ENCODE measurements around the gene MUC21.
"Not testable (repeated sequence)": the region's sequence is repeated elsewhere in the genome, so short reads cannot be mapped to it uniquely, and the experiment has no call there.

MUC21 gene

GRCh38 chr6:31010393-31011060 is 27.0 kb downstream of the MUC21 start, which contains the start of gene MUC22:
MUC22 (plus strand) TSS chr6:31010474; CDS start chr6:31010707, 233 bp downstream.
- DNase-seq, result no peak

- no peak for DNase-seq
Observed at GRCh38 chr6:31011153-31011552, 27.6 kb downstream of the MUC21 start.

- no peak for DNase-seq
Observed at GRCh38 chr6:31016659-31017299, 33.3 kb downstream of the MUC21 start.

- DNase-seq, result not testable (repeated sequence)
Observed at GRCh38 chr6:31017436-31017835, 33.9 kb downstream of the MUC21 start.

- DNase-seq, result no peak
Observed at GRCh38 chr6:31020057-31020456, 36.5 kb downstream of the MUC21 start.

GRCh38 chr6:31020631-31021255 is 37.2 kb downstream of the MUC21 start:
- DNase-seq, result not testable (repeated sequence)

- DNase-seq, result not testable (repeated sequence)
Observed at GRCh38 chr6:31021705-31022531, 38.4 kb downstream of the MUC21 start.

- no peak for DNase-seq
Observed at GRCh38 chr6:31025595-31025994, 42.1 kb downstream of the MUC21 start.

- no peak for DNase-seq
Observed at GRCh38 chr6:31031095-31031494, 47.6 kb downstream of the MUC21 start.

GRCh38 chr6:31033075-31033474 is 49.6 kb downstream of the MUC21 start:
- no peak for DNase-seq

GRCh38 chr6:31035862-31036497 is 52.5 kb downstream of the MUC21 start:
- no peak for DNase-seq

GRCh38 chr6:31037169-31037568 is 53.7 kb downstream of the MUC21 start:
- no peak for DNase-seq

GRCh38 chr6:31037682-31038081 is 54.2 kb downstream of the MUC21 start:
- DNase-seq, result no peak

GRCh38 chr6:31038559-31038958 is 55.0 kb downstream of the MUC21 start:
- DNase-seq, result no peak
